Caco-2 (cell line): ENCODE results near the gene SDE2. TPM values are rescaled to one million over a fixed set of nuclear protein-coding genes. Genes with fewer than 3 reads are reported as not detected.

ENCODE experiments used
- BruUV-seq: library from RNA; stranded (reverse); fragments of 400-500 nt; replicated peaks from 2 replicates; lab custom pipeline; 2021; lab: Mats Ljungman, UMichigan
- CTCF ChIA-PET: fragments of 300-600 bp; sonication (Branson Sonifier 250); formaldehyde crosslinking; loops from one replicate; lab custom pipeline; 2022; ENCODE audit warnings: antibody characterized with exemption; lab: Charles Lee
- POLR2A ChIA-PET: fragments of 300-600 bp; sonication (Branson Sonifier 250); formaldehyde crosslinking; loops from one replicate; lab custom pipeline; 2022; ENCODE audit warnings: antibody characterized with exemption; lab: Charles Lee
- DNase-seq, 2 experiments: peaks; one replicate each; pipeline versions ENCODE4 v3.0.0 to v3.0.0-alpha.2; 2020 to 2022
- H3K27me3 ChIP-seq: replicated peaks from 2 replicates; pipeline ENCODE4 v1.6.0; 2011; ENCODE audit warnings: low read length; ENCODE audit not compliant: control insufficient read depth, insufficient read depth
- H3K36me3 ChIP-seq: 2 replicates; pipeline ENCODE4 v1.5.1; 2011; ENCODE audit warnings: low read length; ENCODE audit not compliant: control insufficient read depth, insufficient read depth
- H3K4me1 ChIP-seq: fragments of 250-450 bp; sonication (Bioruptor Pico); 2 replicates; pipeline ENCODE4 v1.5.1; 2020; ENCODE audit warnings: mild to moderate bottlenecking
- H3K4me3 ChIP-seq: 2 replicates; pipeline ENCODE4 v1.5.1; 2011; ENCODE audit warnings: low read depth, mild to moderate bottlenecking, control low read depth, low read length
- H3K9me3 ChIP-seq: fragments of 250-450 bp; sonication (Bioruptor Pico); 2 replicates; pipeline ENCODE4 v1.5.1; 2020; ENCODE audit warnings: mild to moderate bottlenecking, moderate library complexity
- H3K27ac Mint-ChIP-seq: one replicate; pipeline ENCODE4 v1.8.0; 2022; ENCODE audit warnings: mixed read lengths; ENCODE audit not compliant: unreplicated experiment
- H3K27me3 Mint-ChIP-seq: one replicate; pipeline ENCODE4 v1.8.0; 2022; ENCODE audit warnings: mixed read lengths; ENCODE audit not compliant: insufficient read depth, unreplicated experiment
- H3K36me3 Mint-ChIP-seq: one replicate; pipeline ENCODE4 v1.8.0; 2022; ENCODE audit warnings: mild to moderate bottlenecking, mixed read lengths; ENCODE audit not compliant: insufficient read depth, unreplicated experiment
- H3K4me1 Mint-ChIP-seq: one replicate; pipeline ENCODE4 v1.8.0; 2022; ENCODE audit warnings: low read depth, mixed read lengths; ENCODE audit not compliant: unreplicated experiment
- H3K4me3 Mint-ChIP-seq: one replicate; pipeline ENCODE4 v1.8.0; 2022; ENCODE audit warnings: mild to moderate bottlenecking, moderate library complexity, mixed read lengths; ENCODE audit not compliant: unreplicated experiment
- H3K9me3 Mint-ChIP-seq: one replicate; pipeline ENCODE4 v1.8.0; 2022; ENCODE audit warnings: mixed read lengths; ENCODE audit not compliant: unreplicated experiment
- CTCF ChIP-seq, 2 experiments: fragments of 200-600 bp in 1 of 2; IDR thresholded peaks; 1 replicate in 1 of 2; 2 replicates in 1 of 2; pipeline versions ENCODE4 v1.5.1 to v1.8.0; 2011 to 2022; ENCODE audit warnings: antibody characterized with exemption in 1 of 2, control low read depth in 1 of 2, inconsistent platforms in 1 of 2, low read depth in 1 of 2, low read length in 1 of 2, mild to moderate bottlenecking in 1 of 2, moderate library complexity in 1 of 2; ENCODE audit not compliant: insufficient read depth in 1 of 2, severe bottlenecking in 1 of 2, unreplicated experiment in 1 of 2
- intact Hi-C: fragments of 100-400 bp; cut with micrococcal nuclease; formaldehyde crosslinking; loops from one replicate; pipeline ENCODE4 v1.10.0; 2022; ENCODE audit not compliant: unreplicated experiment
- total RNA-seq: library from RNA; stranded (reverse); gene quantifications from 2 replicates; pipeline ENCODE4 v1.2.3, GENCODE V29; 2022

SDE2 gene
- total RNA-seq, 1 experiment from 2014 or later: 18.6 TPM

DNA sequence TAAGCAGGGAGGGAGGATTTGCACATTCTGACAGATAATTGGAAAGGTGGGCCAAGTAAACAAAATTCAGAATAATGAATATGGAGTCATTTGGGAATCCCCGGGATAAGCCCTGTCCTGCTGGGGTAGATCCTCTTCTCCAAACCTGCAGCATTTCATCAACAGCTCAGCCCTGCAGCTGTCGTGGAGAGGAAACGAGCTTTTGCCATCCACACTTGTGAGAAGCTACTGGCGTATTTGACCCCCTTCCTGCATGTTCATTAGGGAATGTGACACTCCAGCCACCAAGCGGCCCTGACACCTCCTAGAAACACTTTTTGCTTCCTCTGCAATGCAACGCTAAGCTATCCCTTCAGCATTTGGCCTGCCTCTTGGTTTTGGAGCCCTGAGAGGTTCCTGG lies 50.1 kb downstream of the SDE2 start:
- H3K9me3 ChIP-seq: no peaks in the 10 kb centered on the region
- no peak for DNase-seq
- Mint-ChIP-seq H3K36me3 (no peaks in the 10 kb centered on the region), H3K27ac (no peak overlapping the region), H3K4me1 (peaks cover 7% of the 10 kb centered on the region), H3K27me3 (peaks cover 3% of the 10 kb centered on the region), H3K4me3 (no peak overlapping the region), H3K9me3 (no peaks in the 10 kb centered on the region)
- no peaks in the 10 kb centered on the region for H3K36me3 ChIP-seq
- POLR2A ChIA-PET: no interaction called here
- no peak for TF ChIP-seq CTCF (IDR thresholded peaks at IDR 0.05; ENCODE audit: insufficient read depth in 1 of 2, low read depth in 1 of 2, low read length in 1 of 2, severe bottlenecking in 1 of 2, unreplicated experiment in 1 of 2)
- CTCF ChIA-PET: no interaction called here
- intact Hi-C loops: no loop called here
- BruUV-seq: no TSS peak
- no peak overlapping the region for H3K4me3 ChIP-seq
- H3K4me1 ChIP-seq: no peaks in the 10 kb centered on the region
- H3K27me3 ChIP-seq: no peaks in the 10 kb centered on the region

- peaks cover 7% of the 10 kb centered on the region for H3K4me1 Mint-ChIP-seq
- intact Hi-C loops: no loop called here
- POLR2A ChIA-PET: no interaction called here
- H3K4me3 ChIP-seq: no peak overlapping the region
- CTCF ChIA-PET: no interaction called here
- no peaks in the 10 kb centered on the region for H3K27me3 ChIP-seq
- no TSS peak for BruUV-seq
- H3K9me3 ChIP-seq: no peaks in the 10 kb centered on the region
- H3K4me1 ChIP-seq: no peaks in the 10 kb centered on the region
- H3K4me3 Mint-ChIP-seq: no peak overlapping the region
- H3K36me3 ChIP-seq: no peaks in the 10 kb centered on the region
- DNase-seq: no peak
- no peaks in the 10 kb centered on the region for H3K27me3 Mint-ChIP-seq
- H3K27ac Mint-ChIP-seq: no peak overlapping the region
- H3K36me3 Mint-ChIP-seq: no peaks in the 10 kb centered on the region
- TF ChIP-seq CTCF (IDR thresholded peaks at IDR 0.05; ENCODE audit: insufficient read depth in 1 of 2, low read depth in 1 of 2, low read length in 1 of 2, severe bottlenecking in 1 of 2, unreplicated experiment in 1 of 2): no peak
- no peaks in the 10 kb centered on the region for H3K9me3 Mint-ChIP-seq
Measured at GRCh38 chr1:225946803-225947202, 52.3 kb downstream of the SDE2 start.

- BruUV-seq: no TSS peak
- no peak for TF ChIP-seq CTCF (IDR thresholded peaks at IDR 0.05; ENCODE audit: insufficient read depth in 1 of 2, low read depth in 1 of 2, low read length in 1 of 2, severe bottlenecking in 1 of 2, unreplicated experiment in 1 of 2)
- Histone ChIP-seq H3K4me1 (no peaks in the 10 kb centered on the region), H3K27me3 (no peaks in the 10 kb centered on the region), H3K36me3 (no peaks in the 10 kb centered on the region), H3K4me3 (no peak overlapping the region), H3K9me3 (no peaks in the 10 kb centered on the region)
- ChIA-PET POLR2A (no interaction called here), CTCF (no interaction called here)
- Mint-ChIP-seq H3K36me3 (no peaks in the 10 kb centered on the region), H3K4me3 (no peak overlapping the region), H3K9me3 (no peaks in the 10 kb centered on the region), H3K27ac (no peak overlapping the region), H3K4me1 (peaks cover 7% of the 10 kb centered on the region), H3K27me3 (no peaks in the 10 kb centered on the region)
- intact Hi-C loops: no loop called here
- no peak for DNase-seq
Measured at GRCh38 chr1:225946082-225946620, 53.0 kb downstream of the SDE2 start.
